Colonic mucosa (tissue), 4 donors: ENCODE measurements around the gene TASP1. TPM values are rescaled to one million over a fixed set of nuclear protein-coding genes. Genes with fewer than 3 reads are reported as not detected.
"Not testable (repeated sequence)": the region's sequence is repeated elsewhere in the genome, so short reads cannot be mapped to it uniquely, and the experiment has no call there.

Source experiments
- DNase-seq: peaks from one replicate; pipeline ENCODE4 v3.0.0-alpha.2; 2020
- H3K27ac ChIP-seq: fragments of 200-600 bp; one replicate; pipeline ENCODE4 v1.8.0; 2021
- H3K27me3 ChIP-seq: fragments of 200-600 bp; one replicate; pipeline ENCODE4 v1.8.0; 2021
- H3K36me3 ChIP-seq: fragments of 200-600 bp; one replicate; pipeline ENCODE4 v1.8.0; 2021
- H3K4me1 ChIP-seq: fragments of 200-600 bp; one replicate; pipeline ENCODE4 v1.8.0; 2021; ENCODE audit warnings: mild to moderate bottlenecking
- H3K4me3 ChIP-seq: fragments of 200-600 bp; one replicate; pipeline ENCODE4 v1.8.0; 2021
- H3K9ac ChIP-seq, 2 donors: one replicate each; pipeline ENCODE4 v1.7.0; 2013; ENCODE audit warnings: control low read depth in 2 of 2, low read depth in 2 of 2, low read length in 2 of 2
- H3K9me3 ChIP-seq: fragments of 200-600 bp; one replicate; pipeline ENCODE4 v1.8.0; 2021
- intact Hi-C: fragments of 100-400 bp; cut with DNase I; formaldehyde crosslinking; loops from one replicate; pipeline ENCODE4 v1.14.1; 2022
- total RNA-seq, 2 donors: library from RNA; stranded (reverse); fragmentation: NEBNext Ultra II Directional in 1 of 2; extraction: Animal tissue kit (Norgen Biotek cat#: 25700) in 1 of 2; gene quantifications; one replicate each; pipeline ENCODE4 v1.2.1, GENCODE V29; 2021
- TF ChIP-seq, protein P1 (sequence below): fragments of 200-600 bp; IDR thresholded peaks from one replicate; pipeline ENCODE4 v1.8.0; 2022; ENCODE audit warnings: antibody characterized with exemption, mild to moderate bottlenecking
- donor health status: healthy.
- donor health status: DM: no; HTN: no; CAD: no.
- donor health status: DM: no; HTN: no; CAD: no.

TASP1 gene
- total RNA-seq, 2 donors from 2014 or later: 9.4 to 12.6 TPM

- TF ChIP-seq, protein P1, sequence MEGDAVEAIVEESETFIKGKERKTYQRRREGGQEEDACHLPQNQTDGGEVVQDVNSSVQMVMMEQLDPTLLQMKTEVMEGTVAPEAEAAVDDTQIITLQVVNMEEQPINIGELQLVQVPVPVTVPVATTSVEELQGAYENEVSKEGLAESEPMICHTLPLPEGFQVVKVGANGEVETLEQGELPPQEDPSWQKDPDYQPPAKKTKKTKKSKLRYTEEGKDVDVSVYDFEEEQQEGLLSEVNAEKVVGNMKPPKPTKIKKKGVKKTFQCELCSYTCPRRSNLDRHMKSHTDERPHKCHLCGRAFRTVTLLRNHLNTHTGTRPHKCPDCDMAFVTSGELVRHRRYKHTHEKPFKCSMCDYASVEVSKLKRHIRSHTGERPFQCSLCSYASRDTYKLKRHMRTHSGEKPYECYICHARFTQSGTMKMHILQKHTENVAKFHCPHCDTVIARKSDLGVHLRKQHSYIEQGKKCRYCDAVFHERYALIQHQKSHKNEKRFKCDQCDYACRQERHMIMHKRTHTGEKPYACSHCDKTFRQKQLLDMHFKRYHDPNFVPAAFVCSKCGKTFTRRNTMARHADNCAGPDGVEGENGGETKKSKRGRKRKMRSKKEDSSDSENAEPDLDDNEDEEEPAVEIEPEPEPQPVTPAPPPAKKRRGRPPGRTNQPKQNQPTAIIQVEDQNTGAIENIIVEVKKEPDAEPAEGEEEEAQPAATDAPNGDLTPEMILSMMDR: no peak
- Histone ChIP-seq H3K9me3 (no peaks in the 10 kb centered on the region), H3K27me3 (no peaks in the 10 kb centered on the region), H3K27ac (peak overlapping the region; percentile 4), H3K9ac (no peak overlapping the region), H3K36me3 (peaks cover 4% of the 10 kb centered on the region), H3K4me1 (no peaks in the 10 kb centered on the region), H3K4me3 (no peak overlapping the region)
- intact Hi-C loops: no loop called here
- DNase-seq: no peak
Observed at GRCh38 chr20:13485576-13485975, 153.2 kb downstream of the TASP1 start.

DNA sequence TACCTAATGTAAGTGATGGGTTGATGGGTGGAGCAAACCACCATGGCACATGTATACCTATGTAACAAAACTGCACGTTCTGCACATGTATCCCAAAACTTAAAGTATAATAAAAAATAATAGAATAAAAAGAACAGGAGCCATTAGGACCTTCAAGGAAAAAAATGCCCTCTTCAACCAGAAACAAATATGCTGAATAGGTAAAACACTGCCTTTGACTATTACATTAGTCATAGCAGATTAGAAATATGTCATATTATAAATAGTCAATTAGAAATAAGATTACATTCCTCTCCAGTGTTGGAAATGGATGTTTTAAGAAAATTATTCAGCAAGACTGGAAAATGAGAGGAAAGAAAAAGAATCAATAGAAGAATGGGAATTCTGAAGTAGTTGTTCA lies 153.7 kb downstream of the TASP1 start:
- H3K36me3 ChIP-seq, H3K27me3 ChIP-seq, DNase-seq, intact Hi-C loops, H3K27ac ChIP-seq, H3K9ac ChIP-seq, H3K4me3 ChIP-seq, H3K4me1 ChIP-seq, H3K9me3 ChIP-seq: not testable (repeated sequence)

- H3K9me3 ChIP-seq, H3K4me3 ChIP-seq, H3K4me1 ChIP-seq, H3K9ac ChIP-seq, H3K36me3 ChIP-seq, H3K27me3 ChIP-seq, H3K27ac ChIP-seq, DNase-seq, intact Hi-C loops: not testable (repeated sequence)
Observed at GRCh38 chr20:13483472-13483871, 155.3 kb downstream of the TASP1 start.

DNA sequence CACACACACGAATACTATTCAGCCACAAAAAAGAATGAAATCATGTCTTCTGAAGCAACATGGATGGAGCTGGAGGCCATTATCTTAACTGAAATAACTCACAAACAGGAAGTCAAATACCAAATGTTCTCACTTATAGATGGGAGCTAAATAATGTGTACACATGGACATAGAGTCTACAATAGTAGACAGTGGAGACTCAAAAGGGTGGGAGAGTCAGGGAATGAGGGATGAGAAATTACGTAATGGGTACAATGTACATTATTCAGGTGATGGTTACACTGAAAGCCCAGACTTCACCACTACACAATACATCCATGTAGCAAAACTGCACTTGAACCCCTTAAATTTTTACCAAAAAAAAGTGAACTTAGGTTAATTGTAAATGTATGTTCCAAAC lies 160.4 kb downstream of the TASP1 start:
- intact Hi-C loops: no loop called here
- TF ChIP-seq, protein P1: no peak
- peaks cover 4% of the 10 kb centered on the region for H3K36me3 ChIP-seq
- no peaks in the 10 kb centered on the region for H3K9me3 ChIP-seq
- H3K27ac ChIP-seq: no peak overlapping the region
- no peaks in the 10 kb centered on the region for H3K27me3 ChIP-seq
- H3K4me3 ChIP-seq: no peak overlapping the region
- H3K9ac ChIP-seq: no peak overlapping the region
- DNase-seq: no peak
- H3K4me1 ChIP-seq: no peaks in the 10 kb centered on the region

- Histone ChIP-seq H3K9me3 (no peaks in the 10 kb centered on the region), H3K4me3 (no peak overlapping the region), H3K27ac (no peak overlapping the region), H3K36me3 (no peaks in the 10 kb centered on the region), H3K4me1 (no peaks in the 10 kb centered on the region), H3K27me3 (no peaks in the 10 kb centered on the region), H3K9ac (no peak overlapping the region)
- DNase-seq: no peak
- TF ChIP-seq, protein P1: no peak
- intact Hi-C loops: no loop called here
Observed at GRCh38 chr20:13474467-13474866, 164.3 kb downstream of the TASP1 start.

DNA sequence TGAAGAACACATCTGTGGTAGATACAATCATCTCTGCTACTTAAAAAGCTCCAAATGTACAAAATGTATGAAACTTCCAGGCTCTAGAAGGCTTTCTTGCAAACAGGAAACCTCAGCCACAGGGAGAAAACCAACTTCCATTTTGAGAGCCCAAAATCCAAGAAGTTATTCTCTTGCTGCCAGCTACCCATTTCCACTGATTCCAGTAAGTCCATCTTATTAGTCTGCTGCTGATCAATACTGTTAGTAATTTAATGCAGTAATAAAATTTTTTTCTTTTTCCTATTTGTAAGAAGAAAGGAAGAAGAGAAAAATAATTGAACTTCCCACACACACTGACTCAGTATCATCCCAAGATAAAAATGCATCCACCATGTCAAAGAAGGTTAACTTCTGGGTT lies 169.5 kb downstream of the TASP1 start:
- intact Hi-C loops: no loop called here
- H3K4me1 ChIP-seq: no peaks in the 10 kb centered on the region
- TF ChIP-seq, protein P1: no peak
- H3K27ac ChIP-seq: no peak overlapping the region
- H3K9me3 ChIP-seq: no peaks in the 10 kb centered on the region
- H3K36me3 ChIP-seq: no peaks in the 10 kb centered on the region
- no peak overlapping the region for H3K4me3 ChIP-seq
- no peaks in the 10 kb centered on the region for H3K27me3 ChIP-seq
- H3K9ac ChIP-seq: no peak overlapping the region
- DNase-seq: no peak

GRCh38 chr20:13468166-13468565 lies 170.6 kb downstream of the TASP1 start:
- Histone ChIP-seq H3K9ac (no peak overlapping the region), H3K36me3 (no peaks in the 10 kb centered on the region), H3K4me1 (no peaks in the 10 kb centered on the region), H3K27me3 (no peaks in the 10 kb centered on the region), H3K27ac (no peak overlapping the region), H3K4me3 (no peak overlapping the region), H3K9me3 (no peaks in the 10 kb centered on the region)
- DNase-seq: no peak
- TF ChIP-seq, protein P1: no peak
- intact Hi-C loops: no loop called here
